T-helper 1 cell (primary cell): Measurements from ENCODE around the gene PHTF1.
A peak's percentile ranks its signal among the peaks of the same experiment; 100 is the strongest.

ENCODE experiments used
- DNase-seq, 5 donors: peaks; one replicate each; pipeline ENCODE4 v3.0.0-alpha.2; 2012 to 2020
- total RNA-seq, 4 donors: gene quantifications; one replicate each; lab custom pipeline; 2026; lab: John Stamatoyannopoulos, UW

The PHTF1 gene
- 10.1 to 19.5 (median 15.7) reads per million in 4 donors for total RNA-seq

- DNase-seq, result peak; percentile 27 to 74 (median 45)
These were observed at the start of gene PHTF1 for GRCh38 chr1:113759333-113760101. PHTF1 (minus strand) TSS chr1:113759486; CDS start chr1:113758703, 783 bp downstream.

- DNase-seq, result no peak
These were observed 49.3 kb upstream of the PHTF1 start for GRCh38 chr1:113808450-113809195.

DNA sequence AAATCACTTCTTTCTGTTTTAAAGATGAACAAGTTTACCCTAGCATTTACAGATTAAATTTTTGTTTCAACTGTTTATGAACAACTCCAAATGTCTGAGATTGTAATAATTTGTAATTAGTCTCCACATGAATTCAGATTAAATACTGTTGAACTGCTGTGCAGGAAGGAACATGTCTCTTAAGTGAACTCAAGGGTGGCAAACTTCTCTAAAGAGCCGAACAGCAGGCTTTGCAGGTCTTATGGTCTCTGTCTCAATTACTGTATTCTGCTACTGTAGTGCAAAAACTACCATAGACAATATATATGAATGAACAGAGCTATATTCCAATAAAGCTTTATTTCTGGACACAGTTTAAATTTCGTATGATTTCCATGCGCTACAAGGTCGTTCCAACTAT lies 46.4 kb upstream of the PHTF1 start:
- no peak for DNase-seq

GRCh38 chr1:113805256-113805531 lies 45.9 kb upstream of the PHTF1 start:
- no peak for DNase-seq

GRCh38 chr1:113804421-113805255 lies 45.4 kb upstream of the PHTF1 start:
- no peak for DNase-seq

DNA sequence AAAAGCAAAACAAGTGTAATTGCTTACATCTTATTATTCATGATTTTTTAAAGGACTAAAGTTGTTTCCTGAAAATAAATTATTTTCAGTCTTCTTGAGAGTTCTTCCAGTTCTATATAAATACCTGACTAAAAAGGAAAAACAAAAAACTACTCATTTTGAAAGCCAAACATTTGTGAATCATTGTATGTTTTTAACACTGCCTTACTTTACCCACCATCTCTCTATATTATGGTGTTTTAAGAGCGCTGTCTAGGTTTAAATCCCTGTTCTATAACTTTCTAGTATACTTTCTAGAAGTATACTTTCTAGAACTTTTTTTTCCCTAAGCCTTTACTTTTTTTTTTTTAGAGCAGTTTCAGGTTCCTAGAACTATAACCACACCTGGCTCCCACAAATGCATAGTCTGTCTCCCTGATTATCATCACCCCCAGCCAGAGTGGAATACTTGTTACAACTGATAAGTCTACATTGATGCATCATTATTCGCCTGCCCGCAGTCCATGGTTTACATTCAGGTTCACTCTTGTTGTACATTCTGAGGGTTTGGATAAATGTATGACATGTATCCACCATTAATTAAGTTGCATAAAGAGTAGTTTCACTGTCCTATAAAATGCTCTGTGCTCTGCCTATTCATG lies 43.2 kb upstream of the PHTF1 start:
- no peak for DNase-seq

DNA sequence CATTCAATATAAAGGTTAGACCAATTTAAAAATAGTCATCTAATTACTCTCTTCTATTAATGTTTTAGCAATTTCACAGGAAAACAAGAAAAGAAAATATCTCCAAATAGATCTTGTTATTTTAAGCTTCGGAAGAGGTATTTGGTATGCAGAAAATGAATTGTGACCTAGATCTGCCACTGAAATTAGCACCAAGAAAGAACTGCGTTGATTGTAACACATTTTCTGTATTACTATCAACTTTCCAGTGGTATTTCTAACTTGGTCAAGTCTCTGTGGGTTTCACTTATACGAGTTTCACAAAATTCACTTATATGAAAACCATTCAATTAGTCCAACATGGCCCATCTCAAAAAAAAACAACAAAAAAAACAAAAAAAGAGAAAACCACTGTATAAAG lies 41.2 kb upstream of the PHTF1 start:
- DNase-seq, result no peak

DNA sequence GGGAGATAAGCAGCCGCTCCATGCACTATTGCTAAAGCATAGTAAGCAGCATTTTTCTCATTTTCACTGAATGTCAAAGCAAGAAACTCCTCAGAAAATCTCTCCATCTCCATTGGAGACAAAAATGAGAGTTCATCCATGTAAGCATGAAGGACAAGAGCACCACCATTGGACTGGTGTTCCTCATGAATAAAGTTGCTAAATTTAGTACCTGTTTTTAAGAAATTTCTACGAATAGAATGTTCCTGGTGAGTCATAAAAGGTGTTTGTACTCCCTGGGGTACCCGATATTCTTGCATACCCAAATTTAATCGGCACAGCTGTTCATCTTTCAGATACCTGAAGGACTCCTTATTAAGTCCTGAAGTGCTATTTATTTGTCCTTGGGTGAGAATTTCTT lies 38.2 kb upstream of the PHTF1 start:
- no peak for DNase-seq

- DNase-seq, result no peak
These were observed 34.9 kb upstream of the PHTF1 start for GRCh38 chr1:113793878-113794834.

- no peak for DNase-seq
These were observed 33.7 kb upstream of the PHTF1 start for GRCh38 chr1:113792986-113793385.

- no peak for DNase-seq
These were observed 33.2 kb upstream of the PHTF1 start for GRCh38 chr1:113792471-113792870.

DNA sequence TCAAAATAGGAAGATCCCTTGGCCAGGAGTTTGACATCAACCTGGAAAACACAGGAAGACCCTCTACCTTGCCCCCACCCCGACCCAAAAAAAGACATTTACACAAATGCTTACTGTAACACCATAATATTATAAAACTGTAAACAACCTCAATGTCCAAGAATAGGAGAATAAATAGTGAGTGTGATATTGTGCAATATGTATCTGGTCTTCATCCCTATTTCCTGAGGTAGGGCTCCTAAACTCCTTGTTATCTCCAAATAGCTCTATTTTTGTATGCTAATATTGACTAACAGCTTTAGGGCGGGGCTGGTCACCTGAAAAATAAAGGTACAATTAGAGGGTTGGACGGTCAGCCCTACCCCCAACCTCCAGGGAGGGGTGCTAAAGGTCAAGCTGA lies 29.5 kb upstream of the PHTF1 start:
- no peak for DNase-seq

DNA sequence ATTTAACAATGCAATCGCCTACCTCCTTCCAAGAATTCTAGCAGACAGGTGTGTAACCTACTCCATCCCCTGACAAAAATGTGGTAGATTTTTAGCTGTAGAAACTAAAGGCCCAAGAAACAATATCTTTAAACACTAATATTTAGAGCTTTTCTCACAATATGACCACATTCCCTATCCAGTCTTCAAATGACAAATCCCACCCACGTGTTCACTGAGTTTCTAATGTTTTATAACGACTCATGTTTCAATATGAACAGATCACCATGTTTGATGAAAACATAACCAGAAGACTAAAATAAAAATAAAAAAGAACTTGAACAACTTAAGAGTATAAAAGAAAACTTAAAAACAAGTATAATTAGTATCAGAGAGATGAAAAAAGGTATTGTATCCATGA lies 28.4 kb upstream of the PHTF1 start:
- no peak for DNase-seq

- no peak for DNase-seq
These were observed 26.8 kb upstream of the PHTF1 start for GRCh38 chr1:113786069-113786468.

DNA sequence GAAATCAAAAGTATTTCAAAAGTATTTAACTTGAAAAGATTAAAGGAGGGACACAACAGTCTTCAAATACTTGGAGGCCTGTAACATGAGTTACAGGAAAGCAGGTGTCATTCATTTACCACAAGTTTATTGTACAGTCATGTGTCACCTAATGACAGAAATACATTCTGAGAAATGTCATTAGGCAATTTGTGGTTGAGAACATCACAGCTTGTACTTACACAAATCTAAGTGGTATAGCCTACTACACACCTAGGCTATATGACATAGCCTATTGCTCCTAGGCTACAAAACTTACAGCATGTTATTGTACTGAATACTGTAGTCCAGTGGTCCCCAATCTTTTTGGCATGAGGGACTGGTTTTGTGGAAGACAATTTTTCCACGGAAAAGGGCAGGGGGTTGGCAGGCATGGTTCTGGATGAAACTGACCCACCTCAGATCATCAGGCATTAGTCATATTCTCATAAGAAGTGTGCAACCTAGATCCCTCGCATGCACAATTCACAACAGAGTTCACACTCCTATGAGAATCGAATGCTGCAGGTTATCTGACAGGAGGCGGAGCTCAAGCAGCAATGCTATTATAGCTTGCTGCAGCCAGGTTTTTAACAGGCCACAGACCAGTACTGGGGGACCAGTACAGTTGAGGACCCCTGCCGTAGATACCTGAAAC lies 25.0 kb upstream of the PHTF1 start:
- peak in 1 of 5 donors; percentile 82 for DNase-seq

GRCh38 chr1:113783254-113784103 lies 24.2 kb upstream of the PHTF1 start:
- DNase-seq, result peak in 4 of 5 donors; percentile 19 to 87 (median 30)

- no peak for DNase-seq
These were observed 23.1 kb upstream of the PHTF1 start for GRCh38 chr1:113782406-113782805.

- DNase-seq, result peak in 1 of 5 donors; percentile 65
These were observed 21.3 kb upstream of the PHTF1 start for GRCh38 chr1:113780374-113781146.

GRCh38 chr1:113779542-113779941 lies 20.3 kb upstream of the PHTF1 start:
- no peak for DNase-seq
